Neuronal stem cell (in vitro differentiated cells): ENCODE measurements around the gene AADACL4.

Experiments used
- DNase-seq: peaks from one replicate; pipeline ENCODE4 v3.0.0-alpha.2; 2013; ENCODE audit warnings: low spot score
- H2AFZ ChIP-seq: one replicate; pipeline ENCODE4 v1.6.1; 2013; ENCODE audit warnings: mild to moderate bottlenecking, low read length, inconsistent platforms
- H2AK5ac ChIP-seq: 2 replicates; pipeline ENCODE4 v1.6.1; 2013; ENCODE audit warnings: low read depth, mild to moderate bottlenecking, inconsistent platforms, low read length, moderate library complexity, mixed read lengths
- H2BK120ac ChIP-seq: 2 replicates; pipeline ENCODE4 v1.6.1; 2013; ENCODE audit warnings: low read depth, mild to moderate bottlenecking, inconsistent platforms, low read length, moderate library complexity, mixed read lengths
- H2BK12ac ChIP-seq: one replicate; pipeline ENCODE4 v1.6.1; 2013; ENCODE audit warnings: low read length, inconsistent platforms
- H2BK15ac ChIP-seq: 2 replicates; pipeline ENCODE4 v1.6.1; 2013; ENCODE audit warnings: mild to moderate bottlenecking, low read length, inconsistent platforms, mixed read lengths
- H2BK5ac ChIP-seq: one replicate; pipeline ENCODE4 v1.6.1; 2013; ENCODE audit warnings: inconsistent platforms, mild to moderate bottlenecking, low read length, moderate library complexity
- H3K14ac ChIP-seq: one replicate; pipeline ENCODE4 v1.6.1; 2013; ENCODE audit warnings: low read length, inconsistent platforms
- H3K18ac ChIP-seq: 2 replicates; pipeline ENCODE4 v1.6.1; 2013; ENCODE audit warnings: low read length, inconsistent platforms
- H3K23ac ChIP-seq: 2 replicates; pipeline ENCODE4 v1.6.1; 2013; ENCODE audit warnings: low read depth, mild to moderate bottlenecking, mixed read lengths, low read length, inconsistent platforms; ENCODE audit not compliant: poor library complexity
- H3K27ac ChIP-seq: replicated peaks from 3 replicates; pipeline ENCODE4 v1.5.1; 2013; ENCODE audit warnings: low read length, inconsistent platforms
- H3K27me3 ChIP-seq, 3 experiments: 2 replicates each; pipeline ENCODE4 v1.6.1; 2013; ENCODE audit warnings: low read length in 3 of 3, mild to moderate bottlenecking in 2 of 3, inconsistent platforms in 1 of 3, low read depth in 1 of 3, mixed read lengths in 1 of 3, moderate library complexity in 1 of 3; ENCODE audit not compliant: control insufficient read depth in 3 of 3, insufficient read depth in 3 of 3
- H3K36me3 ChIP-seq, 2 donors: replicated peaks in 1 of 2; 2 replicates each; pipeline ENCODE4 v1.6.1; 2013; ENCODE audit warnings: low read length in 2 of 2; ENCODE audit not compliant: control insufficient read depth in 2 of 2, insufficient read depth in 2 of 2
- H3K4ac ChIP-seq: 2 replicates; pipeline ENCODE4 v1.6.1; 2013; ENCODE audit warnings: inconsistent platforms, mild to moderate bottlenecking, low read length, moderate library complexity
- H3K4me1 ChIP-seq, 2 donors: 1 replicate in 1 of 2; 2 replicates in 1 of 2; pipeline ENCODE4 v1.6.1; 2013; ENCODE audit warnings: low read length in 2 of 2, low read depth in 1 of 2; ENCODE audit not compliant: control insufficient read depth in 2 of 2, insufficient read depth in 1 of 2
- H3K4me2 ChIP-seq: one replicate; pipeline ENCODE4 v1.6.1; 2013; ENCODE audit warnings: mild to moderate bottlenecking, low read length, inconsistent platforms; ENCODE audit not compliant: insufficient read depth, poor library complexity, severe bottlenecking
- H3K4me3 ChIP-seq, 2 donors: 2 replicates each; pipeline ENCODE4 v1.5.1; 2013; ENCODE audit warnings: low read length in 2 of 2, mild to moderate bottlenecking in 2 of 2, inconsistent platforms in 1 of 2, moderate library complexity in 1 of 2
- H3K79me1 ChIP-seq: one replicate; pipeline ENCODE4 v1.6.1; 2013; ENCODE audit warnings: low read depth, mild to moderate bottlenecking, inconsistent platforms, low read length, moderate library complexity
- H3K9ac ChIP-seq: one replicate; pipeline ENCODE4 v1.6.1; 2013; ENCODE audit warnings: mild to moderate bottlenecking, low read depth, low read length, inconsistent platforms; ENCODE audit not compliant: poor library complexity
- H3K9me3 ChIP-seq, 2 donors: replicated peaks in 1 of 2; 2 replicates each; pipeline versions ENCODE3 to v1.6.1; 2013; ENCODE audit warnings: low read length in 2 of 2, mild to moderate bottlenecking in 2 of 2, inconsistent platforms in 1 of 2, low read depth in 1 of 2, mixed read lengths in 1 of 2, moderate library complexity in 1 of 2; ENCODE audit not compliant: control insufficient read depth in 2 of 2, insufficient read depth in 1 of 2
- H4K8ac ChIP-seq: one replicate; pipeline ENCODE4 v1.6.1; 2013; ENCODE audit warnings: low read depth, mild to moderate bottlenecking, inconsistent platforms, low read length, moderate library complexity
- H4K91ac ChIP-seq: one replicate; pipeline ENCODE4 v1.6.1; 2013; ENCODE audit warnings: low read length, low read depth, mild to moderate bottlenecking, inconsistent platforms; ENCODE audit not compliant: poor library complexity
- WGBS, 2 donors: extraction: QIAGEN DNeasy Blood & Tissue Kit; methylation state at CpG; one replicate each; pipeline ENCODE4 v1.1.7; 2013; ENCODE audit warnings: missing lambda C conversion rate in 2 of 2, mixed read lengths in 1 of 2; ENCODE audit not compliant: insufficient read length in 2 of 2, insufficient replicate concordance in 1 of 2; ENCODE audit errors: extremely low coverage in 2 of 2; 5-methylcytosine and 5-hydroxymethylcytosine counted together

Gene AADACL4

GRCh38 chr1:12634156-12634555 lies 9.7 kb upstream of the AADACL4 start:
- no peak overlapping the region for H4K91ac ChIP-seq
- no peak overlapping the region for H3K4me3 ChIP-seq
- H3K14ac ChIP-seq = no peak overlapping the region
- H3K4ac ChIP-seq = no peak overlapping the region
- no peaks in the 10 kb centered on the region for H3K27me3 ChIP-seq
- H2BK5ac ChIP-seq = no peak overlapping the region
- peaks cover 0 to 13% of the 10 kb centered on the region in 2 donors for H3K4me1 ChIP-seq
- H3K4me2 ChIP-seq = no peak overlapping the region
- no peak overlapping the region for H2BK15ac ChIP-seq
- no peak overlapping the region for H2BK120ac ChIP-seq
- H2AFZ ChIP-seq = no peak overlapping the region
- H2BK12ac ChIP-seq = no peak overlapping the region
- no peak overlapping the region for H3K18ac ChIP-seq
- H4K8ac ChIP-seq = no peak overlapping the region
- peaks cover 0 to 11% of the 10 kb centered on the region in 2 donors for H3K9me3 ChIP-seq
- no peaks in the 10 kb centered on the region for H3K36me3 ChIP-seq
- peaks cover 2% of the 10 kb centered on the region for H3K79me1 ChIP-seq
- H3K9ac ChIP-seq = no peak overlapping the region
- WGBS, 2 donors = no CpG with 5 or more reads among the region's 8 CpGs
- no peak for DNase-seq
- H3K27ac ChIP-seq = no peak overlapping the region
- H3K23ac ChIP-seq = no peak overlapping the region
- no peak overlapping the region for H2AK5ac ChIP-seq

- whole genome bisulfite sequencing, 2 donors = no CpG with 5 or more reads among the region's 18 CpGs
- peaks cover 5 to 16% of the 10 kb centered on the region in 2 donors for H3K9me3 ChIP-seq
Observed at GRCh38 chr1:12634696-12635202, 9.1 kb upstream of the AADACL4 start.

GRCh38 chr1:12636098-12636950 lies 7.6 kb upstream of the AADACL4 start:
- no peak overlapping the region for H2BK5ac ChIP-seq
- no peak overlapping the region for H4K91ac ChIP-seq
- no peak overlapping the region for H3K4me2 ChIP-seq
- no peak overlapping the region for H2BK15ac ChIP-seq
- no peak overlapping the region for H3K27ac ChIP-seq
- H3K36me3 ChIP-seq = no peaks in the 10 kb centered on the region
- no peak overlapping the region for H3K18ac ChIP-seq
- no peak overlapping the region for H4K8ac ChIP-seq
- no peak overlapping the region for H2AFZ ChIP-seq
- no peak for DNase-seq
- no peak overlapping the region for H3K9ac ChIP-seq
- H3K14ac ChIP-seq = no peak overlapping the region
- H3K23ac ChIP-seq = no peak overlapping the region
- H3K4me1 ChIP-seq = peaks cover 0 to 9% of the 10 kb centered on the region in 2 donors
- H2AK5ac ChIP-seq = no peak overlapping the region
- no peaks in the 10 kb centered on the region for H3K79me1 ChIP-seq
- no peak overlapping the region for H3K4ac ChIP-seq
- no peak overlapping the region for H2BK12ac ChIP-seq
- no peak overlapping the region for H2BK120ac ChIP-seq
- H3K9me3 ChIP-seq = peaks cover 11 to 19% of the 10 kb centered on the region in 2 donors
- H3K27me3 ChIP-seq = no peaks in the 10 kb centered on the region
- H3K4me3 ChIP-seq = no peak overlapping the region
- no CpG with 5 or more reads among the region's 15 CpGs for WGBS, 2 donors

More at GRCh38 chr1:12634696-12635202, 9.1 kb upstream of the AADACL4 start:
- H4K8ac ChIP-seq = no peak overlapping the region
- no peak overlapping the region for H2BK5ac ChIP-seq
- no peak overlapping the region for H2AK5ac ChIP-seq
- H3K4me2 ChIP-seq = no peak overlapping the region
- H3K23ac ChIP-seq = no peak overlapping the region
- no peak overlapping the region for H2BK12ac ChIP-seq
- no peak for DNase-seq
- H3K4me1 ChIP-seq = peaks cover 0 to 10% of the 10 kb centered on the region in 2 donors
- H2BK15ac ChIP-seq = no peak overlapping the region
- no peak overlapping the region for H2AFZ ChIP-seq
- no peaks in the 10 kb centered on the region for H3K27me3 ChIP-seq
- H3K4ac ChIP-seq = no peak overlapping the region
- H2BK120ac ChIP-seq = no peak overlapping the region
- H3K36me3 ChIP-seq = no peaks in the 10 kb centered on the region
- peaks cover 2% of the 10 kb centered on the region for H3K79me1 ChIP-seq
- H3K4me3 ChIP-seq = no peak overlapping the region
- H4K91ac ChIP-seq = no peak overlapping the region
- H3K18ac ChIP-seq = no peak overlapping the region
- H3K9ac ChIP-seq = no peak overlapping the region
- no peak overlapping the region for H3K27ac ChIP-seq
- no peak overlapping the region for H3K14ac ChIP-seq

GRCh38 chr1:12637693-12638092 lies 6.2 kb upstream of the AADACL4 start:
- H2BK5ac ChIP-seq = no peak overlapping the region
- no peak overlapping the region for H2BK15ac ChIP-seq
- no peaks in the 10 kb centered on the region for H3K36me3 ChIP-seq
- DNase-seq = no peak
- no peak overlapping the region for H4K91ac ChIP-seq
- peaks cover 0 to 8% of the 10 kb centered on the region in 2 donors for H3K4me1 ChIP-seq
- H3K27ac ChIP-seq = no peak overlapping the region
- H2AFZ ChIP-seq = no peak overlapping the region
- no peak overlapping the region for H3K4me2 ChIP-seq
- no peak overlapping the region for H2BK12ac ChIP-seq
- no peak overlapping the region for H3K4me3 ChIP-seq
- WGBS, 2 donors = no CpG with 5 or more reads among the region's 8 CpGs
- no peak overlapping the region for H3K9ac ChIP-seq
- H3K14ac ChIP-seq = no peak overlapping the region
- no peak overlapping the region for H4K8ac ChIP-seq
- H2AK5ac ChIP-seq = no peak overlapping the region
- no peak overlapping the region for H3K23ac ChIP-seq
- H3K79me1 ChIP-seq = no peaks in the 10 kb centered on the region
- H3K9me3 ChIP-seq = peaks cover 11 to 19% of the 10 kb centered on the region in 2 donors
- no peak overlapping the region for H2BK120ac ChIP-seq
- no peak overlapping the region for H3K4ac ChIP-seq
- H3K18ac ChIP-seq = no peak overlapping the region
- no peaks in the 10 kb centered on the region for H3K27me3 ChIP-seq
